GM12878 (cell line): ENCODE measurements around the gene PLD5. TPM values are rescaled to one million over a fixed set of nuclear protein-coding genes. Genes with fewer than 3 reads are reported as not detected.

Experiments
- ATAC-seq: fragments of 200-7000 bp; cut with Tn5 transposase; 3 replicates; pipeline ENCODE4 v1.9.1; 2020; ENCODE audit warnings: mild to moderate bottlenecking, moderate library complexity
- BruUV-seq: library from RNA; stranded (reverse); fragments of 400-500 nt; replicated peaks from 2 replicates; lab custom pipeline; 2021; lab: Mats Ljungman, UMichigan
- CTCF ChIA-PET: fragments of 300-600 bp; sonication (Branson Sonifier 250); formaldehyde crosslinking; extraction: SDS; loops from one replicate; lab custom pipeline; 2021; ENCODE audit warnings: inconsistent platforms; lab: Yijun Ruan, JAX
- POLR2A ChIA-PET: fragments of 350-600 bp; formaldehyde crosslinking; extraction: SDS; loops from one replicate; lab custom pipeline; 2021; ENCODE audit warnings: inconsistent platforms; lab: Charles Lee
- RAD21 ChIA-PET: fragments of 300-600 bp; sonication (Branson Sonifier 250); formaldehyde crosslinking; loops from one replicate; lab custom pipeline; 2023; ENCODE audit warnings: antibody characterized with exemption; ENCODE audit not compliant: unreplicated experiment; lab: Charles Lee
- SMC1A ChIA-PET: fragments of 300-600 bp; sonication (Branson Sonifier 250); formaldehyde crosslinking; loops from one replicate; lab custom pipeline; 2023; ENCODE audit not compliant: unreplicated experiment, uncharacterized antibody; lab: Charles Lee
- DNase-seq: peaks from one replicate; pipeline ENCODE4 v3.0.0-alpha.2; 2011; ENCODE audit warnings: low read depth, low spot score
- FAIRE-seq: peaks from 3 replicates; lab custom pipeline; 2011; peaks lifted over from hg19 to GRCh38; lab: Jason Lieb, UNC
- H2AFZ ChIP-seq: 2 replicates; pipeline ENCODE4 v1.6.0; 2011; ENCODE audit warnings: low read depth, low read length, control low read depth; ENCODE audit not compliant: control insufficient read depth
- H3K27ac ChIP-seq: 2 replicates; pipeline ENCODE4 v1.5.1; 2011; ENCODE audit warnings: control low read depth; ENCODE audit not compliant: control insufficient read depth, insufficient read depth
- H3K27me3 ChIP-seq, 2 experiments: replicated peaks in 1 of 2; 2 replicates each; pipeline versions ENCODE4 v1.6.0 to v1.6.1; 2011; ENCODE audit warnings: low read length in 1 of 2; ENCODE audit not compliant: control insufficient read depth in 2 of 2, insufficient read depth in 2 of 2
- H3K36me3 ChIP-seq, 2 experiments: 2 replicates each; pipeline ENCODE4 v1.5.1; 2011; ENCODE audit warnings: low read length in 1 of 2; ENCODE audit not compliant: control insufficient read depth in 2 of 2, insufficient read depth in 2 of 2
- H3K4me1 ChIP-seq: 2 replicates; pipeline ENCODE4 v1.6.1; 2011; ENCODE audit warnings: mild to moderate bottlenecking, low read length, moderate library complexity, mixed read lengths; ENCODE audit not compliant: control insufficient read depth, insufficient read depth
- H3K4me2 ChIP-seq: 2 replicates; pipeline ENCODE4 v1.6.0; 2011; ENCODE audit warnings: control low read depth; ENCODE audit not compliant: control insufficient read depth, insufficient read depth
- H3K4me3 ChIP-seq: fragments of 200-600 bp; sonication (generic); 2 replicates; pipeline ENCODE4 v1.5.1; 2016
- H3K79me2 ChIP-seq: 2 replicates; pipeline ENCODE4 v1.6.0; 2011; ENCODE audit warnings: low read length; ENCODE audit not compliant: control insufficient read depth, insufficient read depth
- H3K9ac ChIP-seq: 2 replicates; pipeline ENCODE4 v1.8.0; 2011; ENCODE audit warnings: low read length, control low read depth, mixed read lengths; ENCODE audit not compliant: control insufficient read depth, insufficient read depth
- H3K9me3 ChIP-seq: replicated peaks from 3 replicates; pipeline ENCODE4 v1.5.1; 2011; ENCODE audit warnings: mild to moderate bottlenecking, low read length; ENCODE audit not compliant: control insufficient read depth, insufficient read depth
- H4K20me1 ChIP-seq: 2 replicates; pipeline ENCODE4 v1.6.0; 2011; ENCODE audit not compliant: control insufficient read depth, insufficient read depth
- ATF3 ChIP-seq: IDR thresholded peaks from 2 replicates; pipeline ENCODE4 v1.6.1; 2011; ENCODE audit warnings: low read depth, mild to moderate bottlenecking, low read length, moderate library complexity, borderline replicate concordance; ENCODE audit errors: extremely low read depth
- BCL11A ChIP-seq: IDR thresholded peaks from 2 replicates; pipeline ENCODE4 v1.6.1; 2011; ENCODE audit warnings: low read depth, low read length
- BHLHE40 ChIP-seq, 2 experiments: fragments of 450-650 bp in 1 of 2; IDR thresholded peaks; 2 replicates each; pipeline ENCODE4 v1.6.1; 2011 to 2017; ENCODE audit warnings: low read depth in 2 of 2, borderline replicate concordance in 1 of 2, improper control_type of control experiment in 1 of 2, low read length in 1 of 2, mild to moderate bottlenecking in 1 of 2
- CHD1 ChIP-seq: IDR thresholded peaks from 2 replicates; pipeline ENCODE4 v1.6.1; 2012; ENCODE audit warnings: low read depth, low read length, improper control_type of control experiment
- CREB1 ChIP-seq: IDR thresholded peaks from 2 replicates; pipeline ENCODE4 v1.6.1; 2012; ENCODE audit warnings: low read depth, mild to moderate bottlenecking, inconsistent platforms
- ELK1 ChIP-seq: IDR thresholded peaks from 2 replicates; pipeline ENCODE4 v1.6.1; 2012; ENCODE audit warnings: low read depth, low read length, improper control_type of control experiment
- EP300 ChIP-seq, 2 experiments: fragments of 150-350 bp in 1 of 2; IDR thresholded peaks; 2 replicates each; pipeline ENCODE4 v1.6.1; 2011 to 2012; ENCODE audit warnings: low read depth in 2 of 2, low read length in 2 of 2, borderline replicate concordance in 1 of 2, improper control_type of control experiment in 1 of 2, inconsistent platforms in 1 of 2; ENCODE audit not compliant: control insufficient read depth in 1 of 2
- ESRRA ChIP-seq: IDR thresholded peaks from 2 replicates; pipeline ENCODE4 v1.6.1; 2012; ENCODE audit warnings: mild to moderate bottlenecking, low read length, improper control_type of control experiment
- HCFC1 ChIP-seq: fragments of 150-350 bp; IDR thresholded peaks from 2 replicates; pipeline ENCODE4 v1.6.1; 2014; ENCODE audit warnings: low read length
- MEF2B ChIP-seq: fragments of 450-650 bp; IDR thresholded peaks from 2 replicates; pipeline ENCODE4 v1.6.1; 2018; ENCODE audit warnings: mild to moderate bottlenecking, moderate library complexity; ENCODE audit not compliant: partially characterized antibody, poor library complexity, severe bottlenecking
- PAX8 ChIP-seq: fragments of 450-650 bp; IDR thresholded peaks from 2 replicates; pipeline ENCODE4 v1.6.1; 2017; ENCODE audit warnings: mild to moderate bottlenecking, moderate library complexity
- RBBP5 ChIP-seq: fragments of 200-600 bp; sonication (generic); conservative IDR thresholded peaks from 2 replicates; pipeline ENCODE4 v1.6.1; 2016
- REST ChIP-seq: IDR thresholded peaks from 2 replicates; pipeline ENCODE4 v1.6.1; 2012; ENCODE audit warnings: mild to moderate bottlenecking, low read depth, low read length
- SREBF2 ChIP-seq: IDR thresholded peaks from 2 replicates; pipeline ENCODE4 v1.6.1; 2012; ENCODE audit warnings: mild to moderate bottlenecking, low read length
- ZBED1 ChIP-seq: IDR thresholded peaks from 2 replicates; pipeline ENCODE4 v1.6.1; 2016; ENCODE audit warnings: borderline replicate concordance
- WGBS: methylation state at CpG from one replicate; pipeline ENCODE4 v1.1.6; 2016; ENCODE audit warnings: low lambda C conversion rate; ENCODE audit not compliant: insufficient replicate concordance, insufficient coverage; ENCODE audit errors: missing lambda C conversion rate; 5-methylcytosine and 5-hydroxymethylcytosine counted together
- in situ Hi-C: fragments of 300-500 bp; cut with MboI; formaldehyde crosslinking; loops from 9 replicates; pipeline ENCODE4 v1.14.3; 2018; ENCODE audit warnings: mixed read lengths
- intact Hi-C: fragments of 100-400 bp; cut with micrococcal nuclease; formaldehyde crosslinking; loops from one replicate; pipeline ENCODE4 v1.14.2; 2022; ENCODE audit not compliant: unreplicated experiment
- polyA plus RNA-seq, 11 experiments: library from polyadenylated mRNA; depleted of rRNA in 4 of 11; unstranded in 6 of 11; stranded (reverse) in 5 of 11; fragments of >200 nt; fragmentation: Nextera tagmentation in 4 of 11; fragmentation: Illumina TruSeq in 1 of 11; extraction: Ambion mirVana in 4 of 11; extraction: Trizol in 1 of 11; gene quantifications; 1 replicate in 1 of 11; 2 replicates in 10 of 11; pipeline versions ENCODE4 v1.2.1 to v1.2.3, GENCODE V29; 2011 to 2016; ENCODE audit warnings: inconsistent platforms in 2 of 11, missing spikeins in 2 of 11, low read depth in 1 of 11
- total RNA-seq, 4 experiments: library from RNA; depleted of rRNA in 3 of 4; stranded (reverse); fragments of >200 nt in 3 of 4; fragmentation: Illumina TruSeq in 1 of 4; extraction: Trizol in 1 of 4; gene quantifications; 2 replicates each; pipeline versions ENCODE4 v1.2.1 to v1.2.3, GENCODE V29; 2013 to 2021

PLD5 gene
- total and polyA plus RNA-seq, 10 of the 15 experiments (the other 5 are each of a cell fraction or from before 2014, with no cell fraction given) = not detected

DNA sequence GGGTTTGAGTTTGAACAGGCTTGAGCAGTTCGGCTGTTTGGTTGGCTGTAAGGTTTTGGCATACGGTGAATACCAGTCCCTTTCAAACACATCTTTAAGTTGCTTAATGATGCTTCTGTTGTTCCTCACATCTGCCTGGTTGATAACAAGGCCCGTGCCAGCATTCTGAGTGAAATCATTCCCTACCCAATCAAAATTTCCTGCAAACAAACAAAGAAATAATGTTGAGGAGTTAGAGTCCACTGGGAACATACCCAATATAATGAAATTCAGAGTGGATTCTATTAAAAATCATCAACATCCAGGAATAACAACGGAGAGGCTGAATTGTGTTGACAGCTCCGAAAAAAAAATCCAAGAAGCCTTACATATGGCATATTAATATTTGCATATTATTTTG is 434.6 kb downstream of the PLD5 start:
- CTCF ChIA-PET = no interaction called here
- no peak overlapping the region for H3K9ac ChIP-seq
- POLR2A ChIA-PET = no interaction called here
- no peak for ATAC-seq
- no peak overlapping the region for H3K4me3 ChIP-seq
- no peak for DNase-seq
- no TSS peak for BruUV-seq
- RAD21 ChIA-PET = no interaction called here
- H2AFZ ChIP-seq = no peak overlapping the region
- H4K20me1 ChIP-seq = no peaks in the 10 kb centered on the region
- H3K4me2 ChIP-seq = no peak overlapping the region
- 24% methylated on average over 5 of the region's 5 CpGs for WGBS
- SMC1A ChIA-PET = no interaction called here
- H3K79me2 ChIP-seq = no peaks in the 10 kb centered on the region
- in situ Hi-C loops (no loop called here), intact Hi-C loops (no loop called here)
- H3K27me3 ChIP-seq = peaks cover 0 to 1% of the 10 kb centered on the region in 2 experiments; a peak in 1 of 4 replicates
- H3K4me1 ChIP-seq = no peaks in the 10 kb centered on the region
- H3K36me3 ChIP-seq = no peaks in the 10 kb centered on the region
- TF ChIP-seq BCL11A (no peak), ELK1 (no peak), PAX8 (no peak), CREB1 (no peak), ZBED1 (no peak), ESRRA (no peak), HCFC1 (no peak), REST (no peak), RBBP5 (no peak), BHLHE40 (IDR thresholded peaks at IDR 0.05; ENCODE audit: borderline replicate concordance in 1 of 2, low read depth in 2 of 2, low read length in 1 of 2) (no peak), CHD1 (no peak), ATF3 (no peak), MEF2B (no peak), SREBF2 (no peak), EP300 (IDR thresholded peaks at IDR 0.05; ENCODE audit: borderline replicate concordance in 1 of 2, control insufficient read depth in 1 of 2, low read depth in 2 of 2, low read length in 2 of 2) (no peak)
- no peak for FAIRE-seq
- no peaks in the 10 kb centered on the region for H3K9me3 ChIP-seq
- no peak overlapping the region for H3K27ac ChIP-seq
